H7 (cell line): Measurements from ENCODE around the gene AGTPBP1. TPM values are rescaled to one million over a fixed set of nuclear protein-coding genes. Genes with fewer than 3 reads are reported as not detected.

ENCODE experiments used
- DNase-seq: peaks from one replicate; pipeline ENCODE4 v3.0.0; 2012
- H3K27me3 ChIP-seq: 2 replicates; pipeline ENCODE4 v1.6.0; 2011; ENCODE audit warnings: mild to moderate bottlenecking, low read length; ENCODE audit not compliant: control insufficient read depth, insufficient read depth
- H3K36me3 ChIP-seq: replicated peaks from 2 replicates; pipeline ENCODE4 v1.5.1; 2011; ENCODE audit warnings: low read length; ENCODE audit not compliant: control insufficient read depth, insufficient read depth
- H3K4me3 ChIP-seq: 2 replicates; pipeline ENCODE4 v1.5.1; 2011; ENCODE audit warnings: low read depth, mild to moderate bottlenecking, control low read depth, low read length, moderate library complexity; ENCODE audit not compliant: insufficient read depth
- total RNA-seq: library from RNA; depleted of rRNA; stranded (reverse); fragments of >200 nt; shearing (Covaris generic); gene quantifications from 2 replicates; pipeline ENCODE4 v1.2.3, GENCODE V29; 2014

AGTPBP1 gene
- total RNA-seq, 1 experiment from 2014 or later, result 42.6 TPM

- no peaks in the 10 kb centered on the region for H3K36me3 ChIP-seq
- peak; percentile 90 for DNase-seq
- H3K4me3 ChIP-seq, result peak overlapping the region; percentile 61
- peaks cover 22% of the 10 kb centered on the region for H3K27me3 ChIP-seq
These were observed 219.2 kb downstream of the AGTPBP1 start for GRCh38 chr9:85522459-85523092.

- DNase-seq, result no peak
These were observed 220.2 kb downstream of the AGTPBP1 start for GRCh38 chr9:85521371-85522197.

GRCh38 chr9:85516976-85517637, 224.6 kb downstream of the AGTPBP1 start:
- Histone ChIP-seq H3K27me3 (peaks cover 4% of the 10 kb centered on the region; the same call in 1 of the 2 replicates), H3K36me3 (no peaks in the 10 kb centered on the region), H3K4me3 (no peak overlapping the region)
- no peak for DNase-seq

More at GRCh38 chr9:85521371-85522197, 220.2 kb downstream of the AGTPBP1 start:
- peaks cover 22% of the 10 kb centered on the region for H3K27me3 ChIP-seq
- H3K36me3 ChIP-seq, result no peaks in the 10 kb centered on the region
- no peak overlapping the region for H3K4me3 ChIP-seq

GRCh38 chr9:85516455-85516854, 225.3 kb downstream of the AGTPBP1 start:
- Histone ChIP-seq H3K27me3 (no peaks in the 10 kb centered on the region), H3K36me3 (no peaks in the 10 kb centered on the region), H3K4me3 (no peak overlapping the region)
- DNase-seq, result no peak

GRCh38 chr9:85515021-85515420, 226.7 kb downstream of the AGTPBP1 start:
- H3K36me3 ChIP-seq, result no peaks in the 10 kb centered on the region
- H3K27me3 ChIP-seq, result no peaks in the 10 kb centered on the region
- H3K4me3 ChIP-seq, result no peak overlapping the region
- no peak for DNase-seq

GRCh38 chr9:85514256-85514655, 227.5 kb downstream of the AGTPBP1 start:
- Histone ChIP-seq H3K4me3 (no peak overlapping the region), H3K36me3 (no peaks in the 10 kb centered on the region), H3K27me3 (no peaks in the 10 kb centered on the region)
- peak; percentile 53 for DNase-seq

GRCh38 chr9:85511746-85512145, 230.0 kb downstream of the AGTPBP1 start:
- no peaks in the 10 kb centered on the region for H3K27me3 ChIP-seq
- DNase-seq, result no peak
- H3K36me3 ChIP-seq, result no peaks in the 10 kb centered on the region

GRCh38 chr9:85510830-85511504, 230.8 kb downstream of the AGTPBP1 start:
- no peaks in the 10 kb centered on the region for H3K27me3 ChIP-seq
- DNase-seq, result no peak

More at GRCh38 chr9:85511746-85512145, 230.0 kb downstream of the AGTPBP1 start:
- no peak overlapping the region for H3K4me3 ChIP-seq

GRCh38 chr9:85508616-85509015, 233.1 kb downstream of the AGTPBP1 start:
- H3K4me3 ChIP-seq, result no peak overlapping the region
- H3K27me3 ChIP-seq, result no peaks in the 10 kb centered on the region
- H3K36me3 ChIP-seq, result no peaks in the 10 kb centered on the region
- peak; percentile 68 for DNase-seq

More at GRCh38 chr9:85510830-85511504, 230.8 kb downstream of the AGTPBP1 start:
- H3K36me3 ChIP-seq, result no peaks in the 10 kb centered on the region
- no peak overlapping the region for H3K4me3 ChIP-seq

GRCh38 chr9:85505612-85506011, 236.1 kb downstream of the AGTPBP1 start:
- H3K27me3 ChIP-seq, result no peaks in the 10 kb centered on the region
- H3K4me3 ChIP-seq, result no peak overlapping the region

GRCh38 chr9:85502815-85503655, 238.7 kb downstream of the AGTPBP1 start:
- no peak for DNase-seq
- Histone ChIP-seq H3K27me3 (no peaks in the 10 kb centered on the region), H3K36me3 (no peaks in the 10 kb centered on the region)

More at GRCh38 chr9:85505612-85506011, 236.1 kb downstream of the AGTPBP1 start:
- no peaks in the 10 kb centered on the region for H3K36me3 ChIP-seq
- no peak for DNase-seq

GRCh38 chr9:85501882-85502281, 239.9 kb downstream of the AGTPBP1 start:
- Histone ChIP-seq H3K4me3 (no peak overlapping the region), H3K36me3 (no peaks in the 10 kb centered on the region), H3K27me3 (no peaks in the 10 kb centered on the region)
- DNase-seq, result no peak

More at GRCh38 chr9:85502815-85503655, 238.7 kb downstream of the AGTPBP1 start:
- no peak overlapping the region for H3K4me3 ChIP-seq

- no peaks in the 10 kb centered on the region for H3K36me3 ChIP-seq
- no peaks in the 10 kb centered on the region for H3K27me3 ChIP-seq
- no peak for DNase-seq
- no peak overlapping the region for H3K4me3 ChIP-seq
These were observed 240.3 kb downstream of the AGTPBP1 start for GRCh38 chr9:85501456-85501855.
